GM19438 (cell line): ENCODE data around the gene TBXA2R.

Experiments used
- ATAC-seq: cut with Tn5 transposase; IDR thresholded peaks from one replicate; pipeline ENCODE4 v1.9.1; 2021; ENCODE audit warnings: low read depth; ENCODE audit not compliant: unreplicated experiment

The TBXA2R gene

GRCh38 chr19:3620817-3621547 is 14.3 kb upstream of the TBXA2R start:
- ATAC-seq: no peak

GRCh38 chr19:3620145-3620816 is 13.6 kb upstream of the TBXA2R start:
- no peak for ATAC-seq

- ATAC-seq: no peak
These were observed 12.9 kb upstream of the TBXA2R start for GRCh38 chr19:3619631-3620012.

GRCh38 chr19:3618811-3619630 is 12.3 kb upstream of the TBXA2R start:
- ATAC-seq: no peak

- ATAC-seq: no peak
These were observed 11.6 kb upstream of the TBXA2R start for GRCh38 chr19:3618144-3618810.

- no peak for ATAC-seq
These were observed 10.8 kb upstream of the TBXA2R start for GRCh38 chr19:3617463-3617862.

GRCh38 chr19:3615524-3616135 is 9.0 kb upstream of the TBXA2R start:
- ATAC-seq: no peak

- ATAC-seq: no peak
These were observed 8.3 kb upstream of the TBXA2R start for GRCh38 chr19:3614858-3615505.

GRCh38 chr19:3613818-3614661 is 7.4 kb upstream of the TBXA2R start:
- no peak for ATAC-seq

- no peak for ATAC-seq
These were observed 6.4 kb upstream of the TBXA2R start for GRCh38 chr19:3612901-3613741.

GRCh38 chr19:3612330-3612729 is 5.7 kb upstream of the TBXA2R start:
- ATAC-seq: no peak

- ATAC-seq: no peak
These were observed 5.2 kb upstream of the TBXA2R start for GRCh38 chr19:3611841-3612240.

GRCh38 chr19:3610745-3611717 is 4.4 kb upstream of the TBXA2R start:
- ATAC-seq: no peak

GRCh38 chr19:3609779-3610719 is 3.4 kb upstream of the TBXA2R start:
- no peak for ATAC-seq

- no peak for ATAC-seq
These were observed 2.2 kb upstream of the TBXA2R start for GRCh38 chr19:3608750-3609322.
